ENCODE measurements around the gene SOHLH1. TPM values are rescaled to one million over a fixed set of nuclear protein-coding genes. Genes with fewer than 3 reads are reported as not detected.

SOHLH1 gene
- total and polyA plus RNA-seq, 2 of the 4 experiments (the other 2 are of a cell fraction): not detected

GRCh38 chr9:135737840-135738521, 38.7 kb upstream of the SOHLH1 start:
- H3K9me1 ChIP-seq (ENCODE audit: insufficient read depth, low read length): no peaks in the 10 kb centered on the region
- H4K20me1 ChIP-seq (ENCODE audit: insufficient read depth, low read length): no peaks in the 10 kb centered on the region; the same call in 1 of the 2 replicates
- intact Hi-C loops (cut with micrococcal nuclease): no loop called here
- no peak overlapping the region for H2AK9ac ChIP-seq (replicated peaks; ENCODE audit: low read depth, low read length, poor library complexity)
- no peak for ATAC-seq (ENCODE audit: low read depth)
- in situ Hi-C loops (cut with MboI; ENCODE audit: low sequenced_read_pairs): no loop called here
- H3K56ac ChIP-seq (ENCODE audit: extremely low read depth, insufficient read depth, low read length): no peak overlapping the region
- TF ChIP-seq RCOR1 (IDR thresholded peaks at IDR 0.05; ENCODE audit: insufficient replicate concordance, low read length) (no peak), MXI1 (IDR thresholded peaks at IDR 0.05; ENCODE audit: borderline replicate concordance, low read depth, low read length) (no peak), CTCF (conservative IDR thresholded peaks at IDR 0.05; ENCODE audit: low read depth, low read length) (no peak)
- DNase-seq: no peak
- WGBS, 2 experiments (ENCODE audit: extremely low coverage in 2 of 2, insufficient read length in 1 of 2): 51% methylated on average over 8 of the region's 16 CpGs; no CpG with 5 or more reads in 1 of the 2 experiments
- H3K4ac ChIP-seq (ENCODE audit: low read depth, low read length): no peak overlapping the region
- ChIA-PET CTCF (no interaction called here), POLR2A (ENCODE audit: unreplicated experiment) (no interaction called here)
- H2BK15ac ChIP-seq (ENCODE audit: low read depth, low read length): no peak overlapping the region
- H2AK5ac ChIP-seq (ENCODE audit: low read depth, low read length): no peak overlapping the region
- no peak overlapping the region for H3K27ac ChIP-seq (ENCODE audit: insufficient read depth, low read length)
- no peak overlapping the region for H3K4me2 ChIP-seq (ENCODE audit: low read depth, low read length)
- H3K14ac ChIP-seq (replicated peaks; ENCODE audit: low read depth, low read length): no peak overlapping the region
- no peak overlapping the region for H2BK5ac ChIP-seq (ENCODE audit: low read depth, low read length, poor library complexity, severe bottlenecking)
- H4K91ac ChIP-seq (ENCODE audit: insufficient read depth, low read depth, low read length): no peak overlapping the region
- H4K5ac ChIP-seq (ENCODE audit: low read depth, low read length): no peak overlapping the region
- H3K23ac ChIP-seq (ENCODE audit: low read depth, low read length): no peak overlapping the region
- no peak overlapping the region for H2BK20ac ChIP-seq (ENCODE audit: low read depth, low read length)
- H4K8ac ChIP-seq (ENCODE audit: low read depth in 2 of 2, low read length in 2 of 2): no peak overlapping the region
- no peaks in the 10 kb centered on the region for H3K79me1 ChIP-seq (ENCODE audit: low read depth in 1 of 2, low read length in 2 of 2)
- no peaks in the 10 kb centered on the region for H3K36me3 ChIP-seq (ENCODE audit: control insufficient read depth, insufficient read depth, low read length)
- BruUV-seq (replicated peaks): no TSS peak
- H3K18ac ChIP-seq (ENCODE audit: low read depth, low read length): no peak overlapping the region
- dilution Hi-C loops (cut with HindIII; ENCODE audit: low sequenced_read_pairs, unreplicated experiment): no loop called here
- H3K4me3 ChIP-seq (ENCODE audit: insufficient read depth, low read depth, low read length): no peak overlapping the region
- H2BK120ac ChIP-seq (ENCODE audit: low read depth, low read length): no peak overlapping the region
- H3K9ac ChIP-seq (ENCODE audit: low read depth, low read length): no peak overlapping the region
- peaks cover 39% of the 10 kb centered on the region for H3K27me3 ChIP-seq (ENCODE audit: control insufficient read depth, insufficient read depth, low read length)
- H3K9me3 ChIP-seq (ENCODE audit: control insufficient read depth, insufficient read depth, low read length): no peaks in the 10 kb centered on the region
- H3K4me1 ChIP-seq (ENCODE audit: control insufficient read depth, insufficient read depth, low read length): no peaks in the 10 kb centered on the region
- no peak overlapping the region for H2AFZ ChIP-seq (replicated peaks; ENCODE audit: low read length, poor library complexity)
